ENCODE measurements around the gene TRMT61A. TPM values are rescaled to one million over a fixed set of nuclear protein-coding genes. Genes with fewer than 3 reads are reported as not detected.
"Not testable (repeated sequence)": the region's sequence is repeated elsewhere in the genome, so short reads cannot be mapped to it uniquely, and the experiment has no call there.

Gene TRMT61A
- total RNA-seq, 1 donor from 2014 or later, result 5.2 TPM

DNA sequence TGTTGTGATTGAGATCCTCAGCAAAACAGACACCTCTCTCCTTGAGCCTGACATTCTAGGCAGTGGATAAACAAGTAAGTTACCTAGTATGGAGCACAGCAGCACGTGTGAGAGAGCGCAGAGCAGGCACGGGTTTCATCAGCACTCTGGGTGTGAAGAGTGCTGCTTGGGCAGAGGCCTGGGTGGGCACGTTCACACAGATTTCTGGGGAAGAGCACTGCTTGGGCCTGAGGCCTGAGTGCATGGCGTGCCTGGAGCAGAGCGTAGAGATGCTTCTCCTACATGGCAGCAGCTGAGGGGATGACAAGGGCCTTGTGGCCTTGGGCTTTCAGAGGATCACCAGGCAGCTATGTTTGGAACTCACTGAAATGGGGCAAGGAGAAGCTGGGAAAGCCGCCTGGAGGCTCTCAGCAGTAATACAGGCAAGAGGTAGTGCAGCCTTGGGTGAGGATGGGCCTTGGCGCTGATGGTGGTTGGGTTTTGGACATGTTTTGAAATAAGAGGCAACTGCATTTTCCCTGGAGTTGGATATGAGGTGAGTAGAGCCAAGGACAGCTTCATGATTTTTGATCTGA lies 23.9 kb upstream of the TRMT61A start:
- no peak for DNase-seq (ENCODE audit: low spot score)
- intact Hi-C loops (cut with DNase I), result no loop called here

DNA sequence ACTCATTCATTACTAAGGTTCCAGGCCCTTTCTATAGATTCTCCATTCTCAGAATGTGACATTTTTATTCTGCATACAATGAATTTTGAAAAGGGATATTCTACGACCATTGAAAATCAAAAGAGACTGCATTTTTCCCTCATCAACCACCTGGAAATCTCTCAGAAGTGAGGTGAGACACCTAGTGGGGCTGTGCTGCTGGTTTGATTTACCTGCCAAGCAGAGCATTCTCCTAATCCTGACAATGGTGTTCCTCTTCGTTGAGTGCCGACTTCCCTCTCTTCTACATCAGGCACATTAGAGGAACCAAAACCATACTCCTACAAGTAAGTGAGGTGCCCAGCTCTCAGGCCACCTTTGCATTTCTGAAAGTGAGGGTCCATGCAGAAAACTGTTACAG lies 21.2 kb upstream of the TRMT61A start:
- intact Hi-C loops (cut with DNase I), result no loop called here
- no peak for DNase-seq (ENCODE audit: low spot score)

DNA sequence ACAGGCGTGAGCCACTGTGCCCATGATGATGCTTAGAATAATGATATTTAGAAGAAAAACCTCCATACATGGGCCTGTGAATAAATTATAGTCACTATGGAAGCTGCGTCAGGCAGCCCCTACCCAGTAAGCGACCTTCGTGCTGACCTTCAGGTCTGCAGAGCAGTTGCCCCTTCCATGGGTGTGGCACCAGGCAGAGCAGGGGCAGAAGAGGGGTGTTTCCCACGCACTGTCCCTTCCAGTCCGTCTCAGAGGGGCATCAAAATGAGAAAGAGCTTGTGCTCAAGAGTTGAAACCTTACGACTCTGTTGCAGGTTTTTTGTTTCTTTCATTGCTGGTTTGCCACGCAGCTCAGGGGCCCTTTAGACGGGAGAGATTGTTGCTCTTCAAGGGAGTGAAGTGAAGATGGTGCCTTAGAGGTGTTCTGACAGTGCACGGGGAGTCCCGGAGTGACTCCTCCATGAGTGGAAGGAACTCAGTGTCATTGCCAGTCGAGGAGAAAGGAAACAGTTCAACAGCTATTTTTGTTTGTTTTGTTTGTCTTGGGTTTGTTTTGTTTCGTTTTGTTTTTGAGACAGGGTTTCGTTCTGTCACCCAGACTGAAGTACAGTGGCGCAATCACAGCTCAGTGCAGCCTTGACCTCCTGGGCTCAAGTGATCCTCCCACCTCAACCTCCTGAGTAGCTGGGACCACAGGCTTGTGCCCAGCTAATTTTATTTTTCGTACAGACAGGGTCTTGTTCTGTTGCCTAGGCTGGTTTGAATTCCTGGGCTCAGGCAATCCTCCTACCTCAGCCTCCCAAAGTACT lies 20.3 kb upstream of the TRMT61A start:
- intact Hi-C loops (cut with DNase I), result no loop called here
- no peak for DNase-seq (ENCODE audit: low spot score)

DNA sequence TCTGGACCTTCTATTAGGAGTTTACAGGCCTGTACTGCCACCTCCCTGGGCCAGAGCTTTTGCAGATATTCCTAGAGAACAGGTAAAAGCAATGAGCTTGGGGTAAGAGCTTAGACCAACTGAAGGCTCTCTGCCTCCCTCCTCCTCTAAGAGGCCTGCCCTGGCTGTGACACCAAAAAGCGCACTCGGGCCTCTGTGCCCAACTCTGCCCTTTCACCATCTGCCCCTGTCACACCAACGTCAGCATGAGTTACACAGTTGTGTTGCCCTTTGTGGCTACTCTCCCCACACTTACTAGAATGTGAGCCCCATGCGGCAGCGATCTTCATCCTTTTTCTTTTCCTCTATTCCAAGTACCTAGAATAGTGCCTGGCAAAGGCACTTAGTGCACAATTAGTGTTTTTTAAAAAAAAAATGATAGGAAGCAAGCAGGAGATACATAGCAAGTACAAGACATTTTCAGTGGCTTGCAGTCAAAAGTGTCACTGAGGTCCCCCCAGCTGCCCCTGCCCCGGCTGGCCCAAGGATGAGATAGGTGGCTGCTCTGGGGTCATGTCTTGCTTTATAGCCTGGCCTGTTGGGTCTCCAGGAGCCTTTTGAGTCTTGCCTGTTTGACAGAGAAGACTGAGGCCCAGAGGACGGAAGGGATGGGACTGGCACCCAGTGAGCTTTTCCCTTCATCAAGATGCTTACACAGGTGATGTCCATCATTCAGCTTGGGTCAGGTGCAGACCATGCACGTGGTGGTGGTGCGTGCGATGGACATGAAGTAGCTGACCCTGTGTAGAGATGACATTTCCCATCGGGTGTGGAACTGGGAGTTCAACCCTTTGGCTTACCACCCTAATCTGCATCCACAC lies 18.9 kb upstream of the TRMT61A start:
- intact Hi-C loops (cut with DNase I), result no loop called here
- DNase-seq (ENCODE audit: low spot score), result no peak

DNA sequence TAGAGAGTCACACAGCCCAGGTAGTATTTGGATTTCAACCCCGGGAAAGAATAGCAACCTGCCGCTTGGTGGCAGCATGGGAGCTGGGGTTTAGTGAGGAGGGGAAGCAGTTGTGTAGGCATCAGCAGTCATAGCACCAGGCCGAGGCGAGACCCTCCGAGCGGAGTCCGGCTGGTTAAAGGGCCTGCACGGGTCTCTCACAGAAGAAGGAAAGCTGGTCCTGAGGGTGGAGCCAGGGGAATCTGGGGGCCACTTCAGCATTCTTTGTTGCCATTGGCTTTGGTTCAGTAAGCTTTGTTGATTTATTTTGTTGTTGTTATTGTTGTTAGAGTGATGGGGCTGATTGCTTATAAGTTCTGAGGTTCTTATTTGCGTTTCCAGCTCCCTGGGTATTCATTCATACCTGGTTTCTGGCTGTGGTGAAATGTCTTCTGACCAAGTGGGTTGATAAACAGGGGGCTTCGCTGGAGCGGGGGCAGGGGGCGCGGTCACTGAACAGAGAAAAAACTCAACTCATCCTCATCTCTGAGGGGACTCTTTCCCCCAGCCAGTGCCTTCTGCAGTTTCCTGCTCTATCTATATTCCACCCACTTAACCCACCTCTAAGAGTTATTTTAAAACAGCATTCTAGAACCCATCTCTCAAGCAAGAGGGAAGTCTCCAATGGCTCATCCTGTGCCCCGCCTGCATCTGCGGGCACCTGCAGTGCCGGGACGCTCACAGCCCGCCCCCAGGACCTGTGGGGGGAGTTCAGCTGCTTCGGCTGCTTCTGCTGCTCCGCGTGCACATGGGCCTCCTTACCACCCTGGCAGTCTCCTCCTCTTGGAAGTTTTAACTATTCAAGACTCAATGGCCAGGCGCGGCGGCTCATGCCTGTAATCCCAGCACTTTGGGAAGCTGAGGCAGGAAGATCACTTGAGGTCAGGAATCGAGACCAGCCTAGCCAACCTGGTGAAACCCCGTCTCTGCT lies 18.0 kb upstream of the TRMT61A start:
- intact Hi-C loops (cut with DNase I), result no loop called here
- peak; percentile 56 for DNase-seq (ENCODE audit: low spot score)

DNA sequence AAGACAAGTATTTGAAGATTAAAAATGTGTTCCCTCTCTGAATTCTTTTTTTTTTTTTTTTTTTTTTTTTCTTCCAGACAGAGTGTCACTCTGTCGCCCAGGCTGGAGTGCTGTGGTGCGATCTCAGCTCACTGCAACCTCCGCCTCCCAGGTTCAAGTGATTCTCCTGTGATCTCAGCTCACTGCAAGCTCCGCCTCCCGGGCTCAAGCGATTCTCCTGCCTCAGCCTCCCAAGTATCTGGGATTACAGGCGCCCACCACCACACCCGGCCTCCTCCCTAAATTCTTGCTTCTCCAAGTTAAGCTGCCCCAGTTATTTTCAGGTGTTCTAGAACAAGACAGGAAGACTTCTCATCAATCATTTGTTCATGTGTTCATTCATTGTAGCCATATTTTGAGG lies 16.8 kb upstream of the TRMT61A start:
- intact Hi-C loops (cut with DNase I), result not testable (repeated sequence)
- DNase-seq (ENCODE audit: low spot score), result peak; percentile 7

DNA sequence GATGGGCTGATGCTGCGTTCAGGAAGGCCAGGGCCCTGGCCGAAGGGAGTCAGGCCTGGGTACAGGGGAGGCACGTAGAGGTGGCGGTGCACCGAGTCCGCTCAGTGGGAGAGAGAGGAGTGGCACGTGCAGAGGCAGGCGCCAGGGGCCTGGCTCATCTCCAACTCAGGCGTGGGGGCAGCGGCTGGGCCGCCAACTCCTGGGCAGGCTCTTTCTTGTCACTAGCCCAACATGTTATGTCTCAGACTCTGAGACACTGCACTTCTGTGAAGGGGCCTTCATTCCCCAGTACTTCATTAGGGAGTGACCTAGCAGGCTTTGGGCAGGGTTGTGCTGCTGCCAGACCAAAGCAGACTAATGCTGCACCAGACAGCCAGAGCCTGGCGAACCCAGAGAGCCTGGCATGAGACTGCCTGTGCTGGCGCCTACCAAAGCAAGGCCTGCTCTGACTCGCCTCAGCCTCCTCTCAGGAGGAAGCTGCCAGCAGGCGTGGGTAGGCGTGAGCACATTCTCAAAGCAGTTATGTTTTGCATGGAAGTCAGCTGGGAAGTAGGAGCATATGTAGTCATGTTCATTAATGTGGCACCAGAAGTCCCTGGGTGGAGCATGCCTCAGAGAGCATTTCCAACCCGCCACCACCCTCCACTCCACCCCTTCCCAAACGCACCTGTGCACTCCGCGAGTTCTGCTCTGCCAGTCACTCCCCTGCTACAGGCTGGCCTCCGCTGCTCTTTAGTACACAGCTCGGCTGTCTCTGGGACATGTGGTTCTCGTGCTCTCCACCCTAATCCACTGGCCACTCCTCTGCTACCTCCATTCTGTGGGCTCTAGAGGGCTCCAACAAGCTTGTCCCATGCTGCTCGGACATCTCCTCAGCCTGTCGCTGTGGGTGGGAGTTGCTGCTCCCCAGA lies 16.0 kb upstream of the TRMT61A start:
- intact Hi-C loops (cut with DNase I), result no loop called here
- DNase-seq (ENCODE audit: low spot score), result peak; percentile 77

DNA sequence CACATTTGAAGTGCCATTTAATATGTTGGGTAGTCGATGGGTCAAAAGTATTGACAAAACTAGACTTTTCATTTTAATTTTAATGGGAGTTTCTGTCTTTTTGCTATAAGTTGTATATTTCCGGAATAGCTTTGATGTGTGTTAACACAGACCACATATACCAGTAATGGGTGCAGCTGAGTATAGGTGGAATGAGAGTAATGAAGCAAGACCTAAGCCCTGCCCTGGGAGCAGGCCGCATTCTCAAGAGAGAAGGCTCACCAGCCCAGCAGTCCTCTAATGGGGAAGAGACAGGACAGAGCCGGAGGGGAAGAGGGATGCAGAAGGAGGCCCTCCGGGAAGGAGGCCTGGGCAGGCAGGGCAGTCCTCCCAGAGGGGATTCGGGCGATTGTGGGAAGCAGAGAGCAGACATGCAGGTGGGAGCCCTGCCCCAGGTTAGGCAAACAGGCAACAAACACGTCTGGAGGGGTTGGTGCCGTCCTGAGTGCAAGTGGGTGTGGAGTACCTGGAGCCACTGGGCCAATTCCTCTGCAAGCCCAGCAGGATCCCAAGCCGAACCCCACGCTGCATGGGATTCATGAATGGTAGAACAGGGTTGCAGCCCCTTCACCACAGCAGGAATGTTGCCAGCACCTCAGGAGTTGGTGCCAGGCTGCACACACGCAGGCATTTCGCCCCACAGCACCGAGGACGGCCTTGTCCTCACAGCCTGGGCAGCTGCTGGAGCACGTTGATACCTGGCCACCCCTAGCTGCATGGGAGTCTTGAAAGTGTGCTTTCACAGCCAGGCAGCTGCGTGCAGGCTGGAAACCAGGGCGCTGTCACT lies 14.2 kb upstream of the TRMT61A start:
- intact Hi-C loops (cut with DNase I), result no loop called here

DNA sequence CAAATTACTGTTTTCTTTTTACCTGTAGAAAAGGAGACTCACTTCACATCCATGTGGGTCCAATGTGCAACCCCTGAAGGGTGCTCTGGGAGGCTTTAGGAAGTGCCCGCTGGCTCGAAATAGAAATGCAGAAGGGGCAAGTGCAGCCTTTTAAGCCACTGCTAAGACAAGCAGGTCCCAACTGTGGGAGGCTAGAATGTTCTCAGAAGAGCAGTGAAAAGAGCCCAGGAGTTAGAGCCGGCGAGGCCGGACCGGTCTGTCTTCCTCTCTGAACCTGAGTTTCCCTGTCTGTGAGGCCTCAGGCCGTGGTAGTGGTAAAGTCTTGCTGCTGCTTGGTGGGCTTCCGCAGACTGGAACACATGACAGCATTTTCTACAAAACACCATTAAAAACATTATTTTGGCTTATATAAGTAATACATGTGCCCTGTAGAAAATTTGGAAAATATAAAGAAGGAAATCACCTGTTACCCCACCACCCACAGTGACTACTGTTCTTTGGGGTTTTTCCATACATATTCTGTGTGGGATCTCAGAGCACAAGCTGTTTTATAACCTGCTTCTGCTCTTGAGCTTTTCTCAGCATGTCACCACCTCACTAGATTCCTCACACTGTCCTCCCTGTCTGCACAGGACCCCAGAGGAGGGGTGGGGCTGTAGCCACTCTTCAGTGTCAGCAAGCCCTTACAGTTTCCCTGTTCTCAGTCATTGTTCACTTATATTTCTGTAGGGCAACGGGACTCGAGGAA lies 12.4 kb upstream of the TRMT61A start:
- intact Hi-C loops (cut with DNase I), result no loop called here

More for the DNA sequence above, 14.2 kb upstream of the TRMT61A start:
- no peak for DNase-seq (ENCODE audit: low spot score)

DNA sequence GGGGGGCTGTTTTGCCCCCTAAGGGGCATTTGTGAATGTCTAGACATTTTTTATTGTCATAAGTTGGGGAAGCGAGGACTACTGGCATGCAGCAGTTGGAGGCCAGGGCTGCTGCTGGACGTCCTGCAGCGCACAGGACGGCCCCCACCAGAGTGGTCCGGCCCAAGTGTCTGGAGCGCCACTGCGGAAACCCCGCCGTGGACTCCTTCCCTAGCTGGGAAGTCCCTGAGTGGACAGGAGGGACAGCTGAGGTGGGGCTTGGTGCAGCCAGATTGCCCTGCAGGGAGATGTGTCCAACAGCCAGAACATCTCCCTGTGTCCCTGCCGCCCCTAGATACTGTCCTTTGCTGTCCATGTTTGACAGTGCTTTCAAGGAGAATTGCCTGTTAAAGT lies 11.8 kb upstream of the TRMT61A start:
- no peak for DNase-seq (ENCODE audit: low spot score)
- intact Hi-C loops (cut with DNase I), result no loop called here

More for the DNA sequence above, 12.4 kb upstream of the TRMT61A start:
- DNase-seq (ENCODE audit: low spot score), result no peak

DNA sequence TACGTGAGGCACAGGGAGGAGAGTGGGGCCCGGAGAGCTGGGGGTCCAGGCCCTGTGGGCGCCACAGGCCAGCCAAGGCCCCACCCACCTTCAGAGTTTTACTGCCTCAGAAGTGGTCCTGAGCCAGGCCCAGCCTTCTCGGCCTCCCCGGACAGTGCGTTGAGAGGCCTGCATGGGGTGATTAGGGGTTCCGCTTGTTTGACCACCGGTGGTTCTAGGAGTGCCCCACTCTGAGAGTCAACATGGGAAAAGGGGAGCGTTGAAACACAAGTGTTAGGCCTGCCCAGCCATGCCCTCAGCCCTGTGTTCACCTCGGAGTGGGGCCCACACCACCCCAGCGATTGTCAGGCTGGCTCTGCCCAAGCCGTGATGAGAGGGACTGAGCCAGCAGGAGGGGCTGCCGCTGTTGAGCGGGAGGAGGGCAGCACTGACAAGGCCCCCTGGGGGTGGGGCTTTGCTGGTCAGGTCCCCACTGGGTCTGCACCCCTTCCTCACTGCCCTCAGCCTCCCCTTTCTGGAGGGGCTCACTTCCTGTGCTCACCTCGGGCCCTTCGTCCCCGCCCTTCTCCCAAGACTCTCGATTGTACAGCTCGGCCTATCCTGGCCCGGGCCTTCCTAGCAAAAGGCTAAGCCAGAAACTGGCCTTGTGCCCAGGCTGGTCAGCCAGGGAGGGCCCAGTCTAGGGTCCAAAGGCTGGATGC lies 11.1 kb upstream of the TRMT61A start:
- DNase-seq (ENCODE audit: low spot score), result peak; percentile 76
- intact Hi-C loops (cut with DNase I), result loop anchor here (2.0 kb wide), 1 partner anchor 29 kb away; no protein-coding TSS in a partner anchor

DNA sequence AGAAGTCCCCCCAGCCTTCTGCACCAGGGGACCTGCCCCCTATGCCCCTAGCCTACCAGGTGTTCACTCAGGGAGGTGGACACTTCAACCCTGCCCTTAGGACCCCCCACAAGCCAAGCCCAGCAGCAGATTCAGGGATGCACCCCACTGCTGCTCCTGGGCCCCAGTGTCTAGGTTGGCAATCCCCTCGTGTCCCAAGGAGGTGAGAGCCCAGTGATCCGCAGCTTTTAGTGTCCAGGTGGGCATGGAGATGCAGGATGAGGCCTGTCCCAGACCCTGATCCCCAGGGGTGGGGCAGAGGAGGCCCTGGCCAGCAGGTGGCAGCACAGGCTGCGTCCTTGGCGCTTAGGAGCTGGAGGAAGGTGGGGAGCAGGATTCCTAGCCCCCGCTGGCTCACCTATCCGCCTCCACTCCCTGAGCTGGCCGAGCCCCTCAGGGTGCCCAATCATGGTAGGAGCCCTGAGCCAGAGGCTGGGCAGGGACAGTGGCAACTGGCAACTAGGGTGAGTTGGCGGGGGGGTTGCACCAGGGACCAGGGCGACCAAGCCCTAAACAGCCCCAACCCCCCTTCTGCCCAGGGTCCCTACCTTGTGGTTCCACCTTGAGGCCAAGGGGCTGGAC lies 10.5 kb upstream of the TRMT61A start:
- peak; percentile 85 for DNase-seq (ENCODE audit: low spot score)
- intact Hi-C loops (cut with DNase I), result loop anchor here (2.0 kb wide), 1 partner anchor 28 kb away; no protein-coding TSS in a partner anchor

DNA sequence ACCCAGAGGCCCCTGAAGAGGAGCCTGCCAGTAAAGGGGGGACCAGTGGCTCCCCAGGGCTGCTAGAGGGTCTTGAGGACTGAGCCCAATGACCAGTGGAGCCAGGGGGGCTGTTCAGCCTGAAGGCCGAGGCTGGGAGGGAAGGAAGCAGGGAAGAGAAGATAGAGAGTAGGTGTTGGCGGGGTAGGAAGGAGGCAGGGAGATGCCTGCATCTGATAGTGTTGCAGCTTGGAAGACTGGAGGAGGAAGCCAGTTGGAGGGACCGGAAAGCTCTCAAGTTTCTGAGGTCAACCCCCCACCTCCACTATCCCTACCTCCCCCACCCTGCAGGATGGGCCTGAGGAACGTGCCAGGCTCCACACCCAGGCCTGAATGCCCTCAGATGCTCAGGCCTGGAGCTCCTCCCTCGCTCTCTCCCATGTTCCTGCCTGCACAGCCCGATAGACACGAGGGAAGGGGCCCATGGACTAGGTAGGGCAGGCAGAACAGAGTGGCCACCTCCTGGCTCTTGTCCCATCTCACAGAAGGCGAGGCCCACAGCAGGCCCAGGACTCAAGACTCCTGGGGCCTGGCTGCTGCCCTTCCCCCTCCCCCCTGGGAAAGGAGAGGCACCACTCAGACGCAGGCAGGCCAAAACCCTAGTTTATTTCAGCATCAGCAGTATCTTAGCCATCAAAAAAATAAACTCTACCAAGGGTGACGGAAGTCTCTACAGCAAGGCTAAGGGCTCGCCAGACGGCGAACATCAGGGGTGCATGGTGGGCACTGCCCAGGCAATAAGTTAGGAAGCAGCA lies 9.8 kb upstream of the TRMT61A start:
- intact Hi-C loops (cut with DNase I), result loop anchor here (2.0 kb wide), 1 partner anchor 28 kb away; no protein-coding TSS in a partner anchor

DNA sequence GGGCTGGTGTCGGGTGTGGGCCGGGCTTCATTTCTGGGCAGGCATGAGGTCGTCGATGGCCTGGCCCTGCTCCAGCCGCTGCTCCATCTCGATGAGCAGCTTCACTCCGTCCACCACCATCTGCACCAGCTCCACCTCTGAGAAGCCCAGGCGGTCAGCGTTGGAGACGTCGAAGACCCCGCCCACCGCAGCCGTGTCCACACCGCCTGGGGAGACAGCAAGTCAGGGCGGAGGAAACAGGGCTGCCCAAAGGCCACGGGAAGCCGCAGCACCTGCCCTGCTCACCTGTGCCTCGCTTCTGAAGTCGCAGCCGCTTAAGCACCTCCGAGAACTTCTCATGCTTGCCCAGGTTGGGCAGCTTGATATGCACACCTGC lies 9.2 kb upstream of the TRMT61A start:
- DNase-seq (ENCODE audit: low spot score), result no peak
- intact Hi-C loops (cut with DNase I), result loop anchor here (2.0 kb wide), 1 partner anchor 27 kb away; no protein-coding TSS in a partner anchor

More for the DNA sequence above, 9.8 kb upstream of the TRMT61A start:
- DNase-seq (ENCODE audit: low spot score), result peak; percentile 69

DNA sequence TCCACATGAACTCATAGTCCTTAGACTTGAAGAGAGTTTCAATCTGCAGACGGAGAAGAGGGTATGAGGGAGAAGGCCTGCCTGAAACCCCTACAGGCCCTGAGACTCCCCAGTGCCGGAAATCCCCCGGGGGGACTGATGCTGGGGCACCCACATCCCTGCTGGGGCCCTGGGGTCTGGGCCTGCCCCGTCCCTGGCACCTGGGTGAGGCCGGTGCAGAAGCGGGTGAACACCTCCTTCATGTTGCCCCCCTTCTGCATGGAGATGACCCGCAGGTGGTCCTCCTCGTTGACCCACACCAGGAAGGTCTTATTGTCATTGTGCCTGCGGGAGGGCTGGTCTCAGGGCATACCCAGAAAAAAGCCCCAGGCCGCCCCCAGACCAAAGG lies 8.7 kb upstream of the TRMT61A start:
- intact Hi-C loops (cut with DNase I), result no loop called here
- DNase-seq (ENCODE audit: low spot score), result peak; percentile 62
